GM11168 (cell line): ENCODE results near the gene MSH3.
"Not testable (repeated sequence)": the region's sequence is repeated elsewhere in the genome, so short reads cannot be mapped to it uniquely, and the experiment has no call there.

Source experiments
- in situ Hi-C: fragments of 300-500 bp; cut with MboI; formaldehyde crosslinking; loops from one replicate; pipeline ENCODE4 v1.12.0; 2022; ENCODE audit warnings: low sequenced_read_pairs; ENCODE audit not compliant: unreplicated experiment

Gene MSH3

GRCh38 chr5:80704221-80704620, 49.8 kb downstream of the MSH3 start:
- in situ Hi-C loops: no loop called here

DNA sequence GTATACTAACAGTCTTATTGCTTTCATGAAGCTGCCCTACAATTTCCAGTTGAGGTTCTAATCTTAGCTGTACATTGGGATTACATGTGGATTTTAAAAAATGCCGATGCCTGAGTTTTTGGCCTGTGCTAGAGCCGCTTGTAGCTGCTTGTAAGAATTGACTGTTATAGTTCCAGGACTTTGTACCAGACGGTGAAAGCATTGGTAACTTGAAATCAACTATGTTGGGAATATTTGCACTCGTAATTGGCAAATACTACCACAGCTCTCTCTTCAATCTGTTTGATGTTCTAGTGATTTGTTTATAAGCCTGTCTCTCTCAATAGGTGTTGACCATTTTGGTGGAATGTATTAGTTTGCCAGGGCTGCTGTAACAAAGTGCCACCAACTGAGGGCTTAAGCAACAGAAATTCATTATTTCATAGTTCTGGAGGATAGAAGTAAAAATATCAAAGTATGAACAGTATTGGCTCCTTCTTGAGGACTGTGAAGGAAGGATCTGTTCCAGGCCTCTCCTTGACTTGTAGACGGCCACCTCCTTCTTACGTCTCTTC, 50.8 kb downstream of the MSH3 start:
- in situ Hi-C loops: no loop called here

GRCh38 chr5:80705801-80706200, 51.3 kb downstream of the MSH3 start:
- in situ Hi-C loops: no loop called here

DNA sequence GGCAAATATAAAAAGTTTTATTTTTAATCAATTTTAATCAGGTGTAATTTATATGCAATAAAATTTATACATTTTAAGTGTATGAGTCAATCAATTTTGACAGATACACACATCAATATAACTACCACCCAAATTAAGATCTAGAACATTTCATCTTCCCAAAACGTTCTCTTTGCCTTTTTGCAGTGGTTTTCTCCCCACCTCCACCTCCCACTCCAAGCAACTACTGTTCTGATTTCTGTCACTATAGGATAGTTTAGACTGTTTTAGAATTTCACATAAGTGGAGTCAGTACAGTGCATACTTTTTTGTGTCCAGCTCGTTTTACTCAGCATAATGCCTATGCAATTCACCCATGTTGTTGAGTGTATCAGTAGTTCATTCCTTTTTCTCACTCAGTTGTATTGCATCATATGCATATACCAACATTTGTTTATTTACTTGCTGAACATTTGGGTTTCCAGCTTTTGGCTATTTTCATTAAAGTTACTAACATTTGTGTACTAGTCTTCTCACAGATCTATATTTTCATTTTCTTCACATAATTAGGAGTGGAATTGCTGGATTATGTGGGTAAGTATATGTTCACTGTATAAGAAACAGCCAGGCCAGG, 52.5 kb downstream of the MSH3 start:
- in situ Hi-C loops: no loop called here

- in situ Hi-C loops: no loop called here
Observed at GRCh38 chr5:80707645-80708044, 53.2 kb downstream of the MSH3 start.

GRCh38 chr5:80711216-80711615, 56.8 kb downstream of the MSH3 start:
- in situ Hi-C loops: no loop called here

- in situ Hi-C loops: no loop called here
Observed at GRCh38 chr5:80711938-80712337, 57.5 kb downstream of the MSH3 start.

GRCh38 chr5:80712919-80713318, 58.5 kb downstream of the MSH3 start:
- in situ Hi-C loops: no loop called here

DNA sequence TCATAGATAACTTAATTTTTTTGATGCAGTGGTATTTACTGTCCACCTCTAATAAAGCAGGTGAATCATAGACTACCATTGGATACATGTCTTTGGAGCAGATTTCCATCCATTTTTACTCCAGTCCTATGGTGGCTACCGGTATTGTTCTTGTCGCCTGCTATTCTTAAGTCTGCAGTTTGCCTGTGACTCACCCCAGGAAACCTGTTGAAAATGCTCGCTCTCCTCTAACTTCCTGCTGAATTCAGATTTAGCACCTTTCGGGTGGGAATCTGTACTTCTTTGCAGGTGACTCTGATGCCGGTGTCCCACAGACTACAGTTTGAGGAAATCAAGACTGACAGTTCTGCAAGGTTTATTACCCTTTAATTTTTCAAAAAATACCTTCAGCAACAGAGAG, 59.2 kb downstream of the MSH3 start:
- in situ Hi-C loops: no loop called here

GRCh38 chr5:80714570-80715298, 60.3 kb downstream of the MSH3 start:
- in situ Hi-C loops: no loop called here

DNA sequence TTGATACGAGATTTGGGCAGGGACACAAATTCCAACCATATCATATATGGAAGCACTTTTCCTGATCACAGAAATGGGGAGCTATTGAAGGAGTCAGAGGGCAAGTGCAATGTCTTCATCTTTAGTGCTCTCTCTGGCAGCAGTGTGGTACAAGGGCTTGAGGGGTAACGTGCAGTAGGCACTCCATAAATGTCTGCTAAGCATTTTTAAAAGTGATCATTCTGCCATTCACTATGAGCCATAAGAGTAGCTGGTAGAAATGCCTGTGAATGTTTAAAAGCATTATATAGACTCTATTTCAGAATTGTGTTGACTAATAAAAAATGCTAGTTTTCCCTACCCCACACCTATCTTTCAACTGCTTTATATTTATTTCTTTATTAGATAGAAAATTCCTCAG, 61.4 kb downstream of the MSH3 start:
- in situ Hi-C loops: no loop called here

DNA sequence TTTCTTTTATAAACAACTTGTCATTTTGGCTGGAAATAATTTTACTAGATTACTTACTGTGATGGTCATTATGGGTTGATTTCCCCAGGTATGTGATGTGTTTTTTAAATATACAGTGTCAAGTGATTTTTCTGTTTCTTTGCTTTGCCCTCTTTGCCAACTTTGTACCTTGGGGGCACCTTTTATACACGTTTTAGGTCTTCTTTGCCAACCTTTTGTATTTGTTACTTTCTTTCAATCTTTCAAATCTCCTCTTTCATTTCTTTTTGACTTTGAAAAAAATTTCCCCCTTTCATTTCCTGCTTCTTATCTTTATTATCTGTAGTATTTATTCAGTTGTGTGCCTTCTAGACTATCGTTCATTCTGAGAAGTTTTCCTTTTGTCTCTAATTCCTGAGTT, 65.7 kb downstream of the MSH3 start:
- in situ Hi-C loops: no loop called here

DNA sequence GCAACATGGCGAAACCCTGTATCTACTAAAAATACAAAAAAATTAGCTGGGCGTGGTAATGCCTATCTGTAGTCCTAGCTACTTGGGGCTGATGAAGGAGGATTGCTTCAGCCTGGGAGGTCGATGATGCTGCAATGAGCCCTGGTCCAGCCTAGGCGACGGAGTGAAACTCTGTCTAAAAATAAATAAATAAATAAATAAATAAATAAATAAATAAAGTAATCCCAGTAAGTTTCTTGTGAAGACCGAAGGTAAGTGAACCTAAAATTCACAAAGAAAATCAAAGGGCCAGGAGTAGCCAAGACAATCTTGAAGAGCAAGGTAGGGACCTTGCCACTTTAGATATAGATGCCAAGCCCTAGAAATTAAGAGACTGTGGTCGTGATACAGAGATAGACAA, 68.5 kb downstream of the MSH3 start:
- in situ Hi-C loops: no loop called here

DNA sequence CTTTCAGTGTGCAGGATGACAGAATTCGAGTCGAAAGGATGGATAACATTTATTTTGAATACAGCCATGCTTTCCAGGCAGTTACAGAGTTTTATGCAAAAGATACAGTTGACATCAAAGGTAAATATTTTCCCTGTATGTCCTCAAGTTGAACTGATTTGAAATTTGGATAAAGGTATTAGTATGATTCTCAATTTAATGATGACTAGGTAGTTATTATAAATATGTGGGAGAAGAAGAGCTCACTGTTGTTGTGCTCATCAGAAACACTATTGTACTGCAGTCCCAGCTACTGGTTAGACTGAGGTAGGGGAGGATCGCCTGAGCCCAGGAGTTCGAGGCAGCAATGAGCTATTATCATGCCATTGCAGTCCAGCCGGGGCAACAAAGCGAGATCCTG, 71.0 kb downstream of the MSH3 start:
- in situ Hi-C loops: no loop called here

DNA sequence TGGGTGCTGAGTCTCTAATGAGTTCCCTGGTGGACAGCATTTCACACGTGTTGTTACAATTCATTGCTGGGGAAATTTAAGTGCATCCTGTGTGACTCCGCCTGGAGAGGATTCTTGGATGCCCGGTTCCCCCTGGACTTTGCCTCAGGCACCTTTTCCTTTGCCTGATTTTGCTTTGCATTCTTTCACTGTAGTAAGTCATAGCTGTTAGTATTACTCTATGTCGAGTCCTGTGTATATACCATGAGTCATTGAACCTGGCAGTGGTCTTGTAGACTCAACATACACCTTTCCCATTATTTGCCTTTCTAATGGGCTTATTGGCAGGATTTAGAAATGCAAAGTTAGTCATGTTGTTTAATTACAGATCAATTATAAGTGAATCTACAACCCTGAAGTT, 82.3 kb downstream of the MSH3 start:
- in situ Hi-C loops: no loop called here

- in situ Hi-C loops: no loop called here
Observed at GRCh38 chr5:80738466-80738865, 84.0 kb downstream of the MSH3 start.

DNA sequence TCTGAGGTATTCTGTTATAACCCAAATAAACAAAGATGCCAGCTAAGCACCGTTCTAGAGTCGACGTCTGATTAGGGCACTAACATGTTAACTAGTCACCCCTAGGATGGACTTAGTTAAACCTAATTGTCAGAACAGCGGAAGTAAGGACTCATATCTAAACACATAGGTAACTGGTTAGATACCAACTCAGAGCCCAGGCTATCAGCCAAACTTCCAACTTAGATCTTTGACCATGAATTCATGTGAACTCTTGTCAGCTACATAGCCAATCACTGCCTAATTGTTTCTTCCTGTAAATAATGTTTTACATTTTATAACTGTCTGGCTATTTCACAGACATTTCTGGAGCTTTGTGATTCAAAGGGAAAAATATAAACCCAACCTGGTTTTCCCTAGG, 84.6 kb downstream of the MSH3 start:
- in situ Hi-C loops: no loop called here

DNA sequence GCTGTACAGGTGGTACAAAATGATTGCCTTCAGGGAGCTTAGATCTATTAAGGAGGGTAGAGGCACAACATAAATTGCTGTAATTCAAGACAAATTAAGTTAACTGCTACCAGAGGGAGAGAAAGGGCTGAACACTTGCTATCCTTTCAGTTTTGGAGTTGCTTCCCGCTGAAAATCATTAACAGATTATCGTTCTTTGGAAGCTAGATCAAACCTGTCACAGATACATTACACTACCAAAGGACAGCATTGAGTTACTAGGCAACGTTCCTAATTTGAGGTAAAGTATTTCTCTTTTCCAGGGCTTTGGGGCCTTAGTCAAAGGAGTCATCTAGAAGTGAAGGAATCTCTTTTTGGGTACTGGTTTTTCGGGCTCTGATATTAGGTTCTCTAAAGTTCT, 85.0 kb downstream of the MSH3 start:
- in situ Hi-C loops: no loop called here

GRCh38 chr5:80739898-80740297, 85.4 kb downstream of the MSH3 start:
- in situ Hi-C loops: no loop called here

GRCh38 chr5:80740488-80740887, 86.0 kb downstream of the MSH3 start:
- in situ Hi-C loops: not testable (repeated sequence)

DNA sequence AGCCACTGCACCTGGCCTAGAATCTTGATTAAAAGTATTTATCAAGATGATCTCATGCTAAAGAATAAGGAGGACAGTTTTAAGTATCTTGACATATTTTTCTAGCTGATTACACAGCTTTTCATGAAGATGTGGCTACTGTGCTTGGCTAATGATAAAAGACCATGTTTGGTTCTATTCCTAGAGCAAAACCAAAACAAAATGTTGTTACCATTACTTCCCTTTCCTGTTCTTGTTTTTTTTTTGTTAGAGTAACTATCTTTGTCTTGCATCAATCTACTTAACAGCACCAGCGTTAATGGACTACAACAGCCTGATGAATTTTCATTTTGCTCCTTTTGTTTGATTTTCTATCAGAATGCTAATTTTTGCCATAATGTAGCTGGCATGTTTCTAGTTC, 86.5 kb downstream of the MSH3 start:
- in situ Hi-C loops: no loop called here

- in situ Hi-C loops: no loop called here
Observed at GRCh38 chr5:80744149-80744548, 89.7 kb downstream of the MSH3 start.
